A673 (cell line): ENCODE data around the gene PEPD.

Source experiments
- EZH2 ChIP-seq: fragments of 200-600 bp; sonication (generic); IDR thresholded peaks from 2 replicates; pipeline ENCODE4 v1.6.1; 2017; ENCODE audit warnings: borderline replicate concordance, low read depth, mild to moderate bottlenecking, mixed read lengths, antibody characterized with exemption, low read length; ENCODE audit not compliant: poor library complexity, severe bottlenecking
- TF ChIP-seq, protein P1 (sequence below): fragments of 300-800, 200-600 bp; sonication (generic); conservative IDR thresholded peaks from 2 replicates; pipeline ENCODE4 v1.5.1; 2017; ENCODE audit warnings: low read depth, mild to moderate bottlenecking, antibody characterized with exemption, low read length, moderate library complexity, mixed read lengths

DNA sequence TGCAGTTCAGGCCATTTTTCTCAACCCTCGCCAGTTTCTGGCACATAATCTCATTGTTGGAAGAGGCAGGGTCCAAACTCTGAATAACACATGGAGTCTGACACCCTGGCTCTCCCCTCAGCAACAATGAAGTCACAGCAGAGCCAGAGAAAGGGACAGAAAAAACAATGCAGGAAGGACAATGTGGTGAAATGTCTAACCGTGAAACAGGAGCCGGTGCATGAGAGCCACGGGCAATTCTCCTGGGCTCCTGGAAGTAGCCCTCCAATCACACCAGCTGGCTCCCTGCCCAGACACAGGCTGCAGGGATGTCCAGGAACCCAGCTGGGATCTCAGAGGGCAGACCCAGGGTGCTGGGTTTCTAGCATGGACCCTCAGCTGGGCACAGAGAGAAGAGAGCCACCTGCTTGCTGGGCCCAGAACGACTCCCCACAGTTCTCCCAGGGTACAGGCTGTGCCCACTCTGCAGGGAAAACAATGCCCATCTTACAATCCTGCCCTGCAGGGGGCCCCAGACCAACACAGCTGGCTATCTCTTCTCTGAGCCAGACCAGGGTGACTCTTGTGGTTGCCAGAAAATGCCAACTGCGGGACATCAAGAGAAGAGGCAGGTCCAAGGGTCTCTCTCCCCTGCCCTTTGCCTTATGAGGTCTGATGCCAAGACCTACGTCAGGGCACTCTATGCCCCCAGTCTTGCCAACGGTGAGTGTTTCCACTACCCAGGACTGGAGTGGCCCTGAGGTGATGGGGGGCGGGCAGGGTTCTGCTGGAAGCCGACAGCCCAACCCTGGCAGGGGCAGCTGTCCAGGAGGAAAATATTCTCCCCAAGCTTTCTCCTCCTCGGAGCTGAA, 83.5 kb downstream of the PEPD start:
- TF ChIP-seq, protein P1, sequence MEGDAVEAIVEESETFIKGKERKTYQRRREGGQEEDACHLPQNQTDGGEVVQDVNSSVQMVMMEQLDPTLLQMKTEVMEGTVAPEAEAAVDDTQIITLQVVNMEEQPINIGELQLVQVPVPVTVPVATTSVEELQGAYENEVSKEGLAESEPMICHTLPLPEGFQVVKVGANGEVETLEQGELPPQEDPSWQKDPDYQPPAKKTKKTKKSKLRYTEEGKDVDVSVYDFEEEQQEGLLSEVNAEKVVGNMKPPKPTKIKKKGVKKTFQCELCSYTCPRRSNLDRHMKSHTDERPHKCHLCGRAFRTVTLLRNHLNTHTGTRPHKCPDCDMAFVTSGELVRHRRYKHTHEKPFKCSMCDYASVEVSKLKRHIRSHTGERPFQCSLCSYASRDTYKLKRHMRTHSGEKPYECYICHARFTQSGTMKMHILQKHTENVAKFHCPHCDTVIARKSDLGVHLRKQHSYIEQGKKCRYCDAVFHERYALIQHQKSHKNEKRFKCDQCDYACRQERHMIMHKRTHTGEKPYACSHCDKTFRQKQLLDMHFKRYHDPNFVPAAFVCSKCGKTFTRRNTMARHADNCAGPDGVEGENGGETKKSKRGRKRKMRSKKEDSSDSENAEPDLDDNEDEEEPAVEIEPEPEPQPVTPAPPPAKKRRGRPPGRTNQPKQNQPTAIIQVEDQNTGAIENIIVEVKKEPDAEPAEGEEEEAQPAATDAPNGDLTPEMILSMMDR = no peak
- TF ChIP-seq EZH2 = no peak
